MCF 10A (cell line): ENCODE results near the gene FUT2. TPM values are rescaled to one million over a fixed set of nuclear protein-coding genes. Genes with fewer than 3 reads are reported as not detected.
A peak's percentile ranks its signal among the peaks of the same experiment; 100 is the strongest.

ENCODE experiments used
- BruUV-seq: library from RNA; stranded (reverse); fragments of 400-500 nt; replicated peaks from 2 replicates; lab custom pipeline; 2021; lab: Mats Ljungman, UMichigan
- CTCF ChIA-PET: fragments of 300-600 bp; sonication (Branson Sonifier 250); formaldehyde crosslinking; extraction: SDS; loops from one replicate; lab custom pipeline; 2021; ENCODE audit warnings: antibody characterized with exemption, inconsistent platforms; lab: Yijun Ruan, JAX
- POLR2A ChIA-PET: fragments of 300-600, 350-650 bp; sonication (Branson Sonifier 250); formaldehyde crosslinking; extraction: SDS; loops from one replicate; lab custom pipeline; 2020; ENCODE audit warnings: antibody characterized with exemption, inconsistent platforms; lab: Yijun Ruan, JAX
- DNase-seq: peaks from one replicate; pipeline ENCODE4 v3.0.0-alpha.2; 2018; ENCODE audit not compliant: unreplicated experiment
- H3K27ac Mint-ChIP-seq: one replicate; pipeline ENCODE4 v1.8.0; 2022; ENCODE audit warnings: mild to moderate bottlenecking, low read depth, mixed read lengths; ENCODE audit not compliant: unreplicated experiment
- H3K27me3 Mint-ChIP-seq: one replicate; pipeline ENCODE4 v1.8.0; 2022; ENCODE audit warnings: mixed read lengths; ENCODE audit not compliant: insufficient read depth, unreplicated experiment
- H3K36me3 Mint-ChIP-seq: one replicate; pipeline ENCODE4 v1.8.0; 2022; ENCODE audit warnings: mild to moderate bottlenecking, moderate library complexity, mixed read lengths; ENCODE audit not compliant: insufficient read depth, unreplicated experiment
- H3K4me1 Mint-ChIP-seq: one replicate; pipeline ENCODE4 v1.8.0; 2022; ENCODE audit warnings: mixed read lengths; ENCODE audit not compliant: insufficient read depth, unreplicated experiment
- H3K4me3 Mint-ChIP-seq: one replicate; pipeline ENCODE4 v1.8.0; 2022; ENCODE audit warnings: mild to moderate bottlenecking, moderate library complexity, mixed read lengths; ENCODE audit not compliant: unreplicated experiment
- H3K9me3 Mint-ChIP-seq: one replicate; pipeline ENCODE4 v1.8.0; 2022; ENCODE audit warnings: mixed read lengths; ENCODE audit not compliant: unreplicated experiment
- intact Hi-C: fragments of 100-400 bp; cut with micrococcal nuclease; formaldehyde crosslinking; loops from 2 replicates; pipeline ENCODE4 v1.14.1; 2022
- total RNA-seq: library from RNA; stranded (reverse); gene quantifications from 2 replicates; pipeline ENCODE4 v1.2.3, GENCODE V29; 2022
- TF ChIP-seq, protein P1 (sequence below): fragments of 200-600 bp; IDR thresholded peaks from one replicate; pipeline ENCODE4 v1.8.0; 2022; ENCODE audit warnings: antibody characterized with exemption, mild to moderate bottlenecking; ENCODE audit not compliant: unreplicated experiment

Gene FUT2
- total RNA-seq, 1 experiment from 2014 or later = not detected

DNA sequence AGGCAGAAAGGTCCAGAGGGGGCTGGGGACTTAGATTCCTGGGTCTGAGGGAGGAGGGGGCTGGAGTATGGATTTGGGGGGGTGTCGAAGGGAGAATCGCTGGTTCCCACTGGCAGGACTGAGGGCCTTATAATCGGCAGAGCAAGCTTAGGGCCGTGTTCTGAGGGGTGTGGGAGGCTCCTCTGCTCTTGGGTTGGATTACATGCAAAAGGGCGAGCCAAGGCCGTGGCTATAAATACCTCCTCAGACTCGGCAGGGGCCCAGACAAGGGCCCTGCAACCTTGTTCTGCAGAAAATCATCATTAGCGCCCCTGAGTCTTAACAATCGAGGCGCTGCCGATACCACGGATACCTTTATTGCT, 24.5 kb downstream of the FUT2 start:
- TF ChIP-seq, protein P1, sequence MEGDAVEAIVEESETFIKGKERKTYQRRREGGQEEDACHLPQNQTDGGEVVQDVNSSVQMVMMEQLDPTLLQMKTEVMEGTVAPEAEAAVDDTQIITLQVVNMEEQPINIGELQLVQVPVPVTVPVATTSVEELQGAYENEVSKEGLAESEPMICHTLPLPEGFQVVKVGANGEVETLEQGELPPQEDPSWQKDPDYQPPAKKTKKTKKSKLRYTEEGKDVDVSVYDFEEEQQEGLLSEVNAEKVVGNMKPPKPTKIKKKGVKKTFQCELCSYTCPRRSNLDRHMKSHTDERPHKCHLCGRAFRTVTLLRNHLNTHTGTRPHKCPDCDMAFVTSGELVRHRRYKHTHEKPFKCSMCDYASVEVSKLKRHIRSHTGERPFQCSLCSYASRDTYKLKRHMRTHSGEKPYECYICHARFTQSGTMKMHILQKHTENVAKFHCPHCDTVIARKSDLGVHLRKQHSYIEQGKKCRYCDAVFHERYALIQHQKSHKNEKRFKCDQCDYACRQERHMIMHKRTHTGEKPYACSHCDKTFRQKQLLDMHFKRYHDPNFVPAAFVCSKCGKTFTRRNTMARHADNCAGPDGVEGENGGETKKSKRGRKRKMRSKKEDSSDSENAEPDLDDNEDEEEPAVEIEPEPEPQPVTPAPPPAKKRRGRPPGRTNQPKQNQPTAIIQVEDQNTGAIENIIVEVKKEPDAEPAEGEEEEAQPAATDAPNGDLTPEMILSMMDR = no peak
- no TSS peak for BruUV-seq
- H3K4me3 Mint-ChIP-seq = peak overlapping the region; percentile 87
- H3K4me1 Mint-ChIP-seq = peaks cover 10% of the 10 kb centered on the region
- ChIA-PET POLR2A (interaction anchor here (0.6 to 1.2 kb wide), 8 partner anchors 8 to 1446 kb away, joined by 3 to 8 read pairs (median 4); partner anchors contain the start of genes CA11, FUT1, PPP1R15A and RPL18), CTCF (interaction anchor here (0.6 to 0.9 kb wide), 3 partner anchors 32 to 457 kb away, joined by 3 to 4 read pairs (median 4); no protein-coding TSS in a partner anchor)
- H3K9me3 Mint-ChIP-seq = peaks cover 6% of the 10 kb centered on the region
- no peaks in the 10 kb centered on the region for H3K36me3 Mint-ChIP-seq
- no peaks in the 10 kb centered on the region for H3K27me3 Mint-ChIP-seq
- no peak for DNase-seq
- peak overlapping the region; percentile 30 for H3K27ac Mint-ChIP-seq
- intact Hi-C loops = no loop called here

DNA sequence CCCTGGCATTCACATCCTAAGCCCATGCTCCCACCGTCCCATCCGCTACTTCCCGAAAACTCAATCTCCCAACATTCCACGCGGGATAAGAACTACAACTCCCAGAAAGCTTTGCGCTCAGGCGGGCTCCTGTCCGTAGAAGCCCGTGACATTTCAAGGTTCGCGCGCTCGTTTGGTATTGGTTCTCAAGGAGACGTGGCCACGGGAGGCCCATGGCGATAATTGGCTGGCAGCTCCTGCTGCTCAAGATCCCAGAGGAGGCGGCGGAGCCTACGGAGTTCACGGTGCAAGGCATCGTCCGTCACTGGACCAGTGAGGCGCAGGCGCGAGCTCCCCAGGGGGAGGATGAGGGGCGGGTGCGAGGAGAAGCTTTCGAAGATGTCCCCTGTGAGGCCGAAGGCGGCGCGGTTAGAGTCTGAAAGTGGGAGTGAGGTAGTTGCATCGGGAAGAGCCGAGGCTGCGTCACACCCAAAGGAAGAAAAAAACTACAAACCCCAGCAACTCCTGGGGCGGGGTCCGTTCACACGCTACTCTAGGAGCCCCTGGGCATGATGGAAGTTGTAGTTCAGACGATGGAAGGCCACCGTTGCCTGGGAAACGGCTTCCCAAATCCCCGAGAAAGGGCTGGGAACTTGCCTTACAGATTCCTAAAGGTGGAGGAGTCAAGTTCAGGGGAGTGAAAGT, 25.0 kb downstream of the FUT2 start:
- Mint-ChIP-seq H3K36me3 (no peaks in the 10 kb centered on the region), H3K9me3 (peaks cover 8% of the 10 kb centered on the region), H3K4me1 (peaks cover 13% of the 10 kb centered on the region), H3K27ac (peak overlapping the region; percentile 30), H3K4me3 (peak overlapping the region; percentile 87), H3K27me3 (no peaks in the 10 kb centered on the region)
- intact Hi-C loops = no loop called here
- TF ChIP-seq, protein P1 = no peak
- no TSS peak for BruUV-seq
- peak; percentile 100 for DNase-seq
- ChIA-PET POLR2A (interaction anchor here (0.6 to 1.2 kb wide), 9 partner anchors 8 to 1446 kb away, joined by 3 to 8 read pairs (median 3); partner anchors contain the start of genes CA11, FUT1, PPP1R15A and RPL18), CTCF (interaction anchor here (0.6 to 0.9 kb wide), 5 partner anchors 33 to 457 kb away, joined by 3 to 5 read pairs (median 4); no protein-coding TSS in a partner anchor)

DNA sequence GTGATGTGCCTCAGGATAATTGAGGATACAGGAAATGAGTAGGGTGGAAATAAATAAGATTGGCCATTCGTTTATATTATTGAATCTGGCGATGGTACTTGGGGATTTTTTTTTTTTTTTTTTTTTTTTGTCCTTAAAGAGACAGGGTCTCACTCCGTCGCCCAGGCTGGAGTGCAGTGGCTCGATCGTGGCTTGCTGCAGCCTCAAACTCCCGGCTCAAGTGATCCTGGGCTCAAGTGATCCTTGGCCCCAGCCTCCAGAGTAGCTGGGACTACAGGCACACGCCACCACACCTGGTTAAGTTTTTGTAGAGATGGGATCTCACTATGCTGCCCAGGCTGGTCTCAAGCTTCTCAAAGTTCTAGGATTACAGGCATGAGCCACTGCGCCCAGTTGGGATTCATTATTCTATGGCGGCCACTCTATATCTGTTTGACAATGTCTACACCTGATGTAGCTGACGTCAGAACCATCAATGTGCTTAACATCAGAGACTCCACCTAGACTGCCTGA, 26.5 kb downstream of the FUT2 start:
- H3K36me3 Mint-ChIP-seq = no peaks in the 10 kb centered on the region
- H3K27me3 Mint-ChIP-seq = no peaks in the 10 kb centered on the region
- TF ChIP-seq, protein P1 = no peak
- H3K4me1 Mint-ChIP-seq = peaks cover 13% of the 10 kb centered on the region
- H3K4me3 Mint-ChIP-seq = no peak overlapping the region
- DNase-seq = no peak
- ChIA-PET CTCF (no interaction called here), POLR2A (no interaction called here)
- BruUV-seq = no TSS peak
- peaks cover 8% of the 10 kb centered on the region for H3K9me3 Mint-ChIP-seq
- intact Hi-C loops = no loop called here
- no peak overlapping the region for H3K27ac Mint-ChIP-seq
